Loucy (cell line): ENCODE results near the gene PRSS56.

Source experiments
- H2AFZ ChIP-seq: fragments of 200-600 bp; sonication (generic); 2 replicates; pipeline ENCODE4 v1.6.0; 2016; ENCODE audit warnings: antibody characterized with exemption, mild to moderate bottlenecking, low read length, moderate library complexity
- H3F3A ChIP-seq: fragments of 200-600 bp; 2 replicates; pipeline ENCODE4 v1.6.0; 2016; ENCODE audit warnings: antibody characterized with exemption, low read depth, mild to moderate bottlenecking
- H3K27me3 ChIP-seq: fragments of 200-600 bp; sonication (generic); 2 replicates; pipeline ENCODE4 v1.6.1; 2014; ENCODE audit warnings: low read length, mild to moderate bottlenecking; ENCODE audit not compliant: insufficient read depth, poor library complexity, severe bottlenecking
- H3K36me3 ChIP-seq: fragments of 200-600 bp; sonication (generic); 2 replicates; pipeline ENCODE4 v1.6.1; 2016; ENCODE audit warnings: low read length; ENCODE audit not compliant: insufficient read depth
- H3K4me1 ChIP-seq: fragments of 200-600 bp; sonication (generic); 2 replicates; pipeline ENCODE4 v1.5.1; 2014; ENCODE audit warnings: low read length, mild to moderate bottlenecking; ENCODE audit not compliant: insufficient read depth, poor library complexity, severe bottlenecking
- H3K4me2 ChIP-seq: fragments of 200-600 bp; sonication (generic); 2 replicates; pipeline ENCODE4 v1.6.0; 2014; ENCODE audit warnings: antibody characterized with exemption, low read length, low read depth, mild to moderate bottlenecking; ENCODE audit not compliant: poor library complexity, severe bottlenecking
- H3K4me3 ChIP-seq: fragments of 200-600 bp; sonication (generic); 2 replicates; pipeline ENCODE4 v1.5.1; 2014; ENCODE audit warnings: low read length, mild to moderate bottlenecking, mixed read lengths; ENCODE audit not compliant: poor library complexity, severe bottlenecking
- H3K79me2 ChIP-seq: fragments of 200-600 bp; sonication (generic); 2 replicates; pipeline ENCODE4 v1.6.1; 2014; ENCODE audit warnings: low read length; ENCODE audit not compliant: insufficient read depth
- H3K9ac ChIP-seq: fragments of 200-600 bp; sonication (generic); 2 replicates; pipeline ENCODE4 v1.6.0; 2014; ENCODE audit warnings: mild to moderate bottlenecking, low read depth, low read length, moderate library complexity; ENCODE audit not compliant: poor library complexity, severe bottlenecking
- H3K9me2 ChIP-seq: fragments of 200-600 bp; sonication (generic); replicated peaks from 2 replicates; pipeline ENCODE4 v1.6.1; 2016; ENCODE audit warnings: low read depth, low read length, mixed read lengths
- H3K9me3 ChIP-seq: fragments of 200-600 bp; sonication (generic); 2 replicates; pipeline ENCODE4 v1.6.1; 2014; ENCODE audit warnings: mild to moderate bottlenecking, antibody characterized with exemption, low read length, low read depth; ENCODE audit not compliant: insufficient read depth
- H4K20me1 ChIP-seq: fragments of 200-600 bp; sonication (generic); 2 replicates; pipeline ENCODE4 v1.6.0; 2014; ENCODE audit warnings: antibody characterized with exemption, low read length, mild to moderate bottlenecking; ENCODE audit not compliant: insufficient read depth, poor library complexity, severe bottlenecking
- CTCF ChIP-seq: fragments of 200-600 bp; sonication (generic); conservative IDR thresholded peaks from 2 replicates; pipeline ENCODE4 v1.5.1; 2014; ENCODE audit warnings: mild to moderate bottlenecking, antibody characterized with exemption, low read length
- EZH2phosphoT487 ChIP-seq: fragments of 200-600 bp; IDR thresholded peaks from 2 replicates; pipeline ENCODE4 v1.6.1; 2018; ENCODE audit warnings: antibody characterized with exemption, mild to moderate bottlenecking, moderate library complexity, borderline replicate concordance

The PRSS56 gene

GRCh38 chr2:232488097-232488711 lies 32.0 kb upstream of the PRSS56 start:
- Histone ChIP-seq H3F3A (no peaks in the 10 kb centered on the region), H3K9me3 (no peaks in the 10 kb centered on the region), H3K79me2 (no peaks in the 10 kb centered on the region), H2AFZ (no peak overlapping the region), H3K9me2 (no peaks in the 10 kb centered on the region), H3K36me3 (no peaks in the 10 kb centered on the region), H3K4me2 (peak overlapping the region; percentile 23), H3K4me3 (no peak overlapping the region), H3K4me1 (no peaks in the 10 kb centered on the region), H3K9ac (no peak overlapping the region), H4K20me1 (no peaks in the 10 kb centered on the region), H3K27me3 (peaks cover 10% of the 10 kb centered on the region)
- TF ChIP-seq CTCF (no peak; the same call in 1 of the 2 replicates), EZH2phosphoT487 (no peak)

GRCh38 chr2:232488721-232489300 lies 31.4 kb upstream of the PRSS56 start:
- Histone ChIP-seq H3K79me2 (no peaks in the 10 kb centered on the region), H3F3A (no peaks in the 10 kb centered on the region), H3K36me3 (no peaks in the 10 kb centered on the region), H3K27me3 (peaks cover 10% of the 10 kb centered on the region), H4K20me1 (no peaks in the 10 kb centered on the region), H3K9me3 (no peaks in the 10 kb centered on the region), H3K9ac (no peak overlapping the region), H2AFZ (no peak overlapping the region), H3K4me3 (no peak overlapping the region), H3K9me2 (no peaks in the 10 kb centered on the region), H3K4me1 (no peaks in the 10 kb centered on the region), H3K4me2 (no peak overlapping the region)
- no peak for TF ChIP-seq CTCF
- TF ChIP-seq EZH2phosphoT487: no peak

- no peaks in the 10 kb centered on the region for H3K4me1 ChIP-seq
- no peaks in the 10 kb centered on the region for H3K9me3 ChIP-seq
- no peak overlapping the region for H3K9ac ChIP-seq
- no peak overlapping the region for H3K4me2 ChIP-seq
- H3K27me3 ChIP-seq: peaks cover 10% of the 10 kb centered on the region
- H3K79me2 ChIP-seq: no peaks in the 10 kb centered on the region
- TF ChIP-seq EZH2phosphoT487: no peak
- TF ChIP-seq CTCF: no peak
- H3K9me2 ChIP-seq: no peaks in the 10 kb centered on the region
- no peak overlapping the region for H3K4me3 ChIP-seq
- H3K36me3 ChIP-seq: no peaks in the 10 kb centered on the region
- no peaks in the 10 kb centered on the region for H4K20me1 ChIP-seq
- no peak overlapping the region for H2AFZ ChIP-seq
- H3F3A ChIP-seq: no peaks in the 10 kb centered on the region
Measured at GRCh38 chr2:232489516-232490220, 30.5 kb upstream of the PRSS56 start.
